Measurements from ENCODE around the gene VIPR2.

DNA sequence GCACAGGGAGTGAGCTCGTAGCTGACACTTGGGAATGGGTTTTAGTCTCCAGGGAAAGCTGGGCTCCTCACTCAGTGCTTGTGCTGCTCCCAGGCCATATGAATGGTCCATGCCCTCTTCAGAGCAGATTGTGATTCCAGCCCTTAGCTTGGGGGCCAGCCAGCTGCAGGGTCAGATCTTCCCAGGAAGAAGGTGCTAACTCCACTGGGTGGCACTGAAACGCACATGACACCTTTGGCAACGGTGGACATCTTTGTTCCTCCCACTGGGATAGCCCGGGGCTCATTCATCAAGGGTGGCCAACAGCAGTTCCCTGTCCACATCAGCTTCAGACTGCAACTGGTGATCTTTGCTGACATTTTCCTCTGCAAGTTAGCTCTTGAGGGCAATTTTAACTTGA is 159.1 kb downstream of the VIPR2 start:
- TF ChIP-seq CTCF (IDR thresholded peaks at IDR 0.05) (no peak), POLR2AphosphoS5 (IDR thresholded peaks at IDR 0.05) (no peak), EP300 (IDR thresholded peaks at IDR 0.05) (no peak)
